CD4-positive, alpha-beta T cell treated with Interleukin-21 for 1 hour (primary cell): ENCODE results near the gene GRIP2.

ENCODE experiments used
- DNase-seq: peaks from one replicate; pipeline ENCODE4 v3.0.0-alpha.2; 2020

GRIP2 gene

DNA sequence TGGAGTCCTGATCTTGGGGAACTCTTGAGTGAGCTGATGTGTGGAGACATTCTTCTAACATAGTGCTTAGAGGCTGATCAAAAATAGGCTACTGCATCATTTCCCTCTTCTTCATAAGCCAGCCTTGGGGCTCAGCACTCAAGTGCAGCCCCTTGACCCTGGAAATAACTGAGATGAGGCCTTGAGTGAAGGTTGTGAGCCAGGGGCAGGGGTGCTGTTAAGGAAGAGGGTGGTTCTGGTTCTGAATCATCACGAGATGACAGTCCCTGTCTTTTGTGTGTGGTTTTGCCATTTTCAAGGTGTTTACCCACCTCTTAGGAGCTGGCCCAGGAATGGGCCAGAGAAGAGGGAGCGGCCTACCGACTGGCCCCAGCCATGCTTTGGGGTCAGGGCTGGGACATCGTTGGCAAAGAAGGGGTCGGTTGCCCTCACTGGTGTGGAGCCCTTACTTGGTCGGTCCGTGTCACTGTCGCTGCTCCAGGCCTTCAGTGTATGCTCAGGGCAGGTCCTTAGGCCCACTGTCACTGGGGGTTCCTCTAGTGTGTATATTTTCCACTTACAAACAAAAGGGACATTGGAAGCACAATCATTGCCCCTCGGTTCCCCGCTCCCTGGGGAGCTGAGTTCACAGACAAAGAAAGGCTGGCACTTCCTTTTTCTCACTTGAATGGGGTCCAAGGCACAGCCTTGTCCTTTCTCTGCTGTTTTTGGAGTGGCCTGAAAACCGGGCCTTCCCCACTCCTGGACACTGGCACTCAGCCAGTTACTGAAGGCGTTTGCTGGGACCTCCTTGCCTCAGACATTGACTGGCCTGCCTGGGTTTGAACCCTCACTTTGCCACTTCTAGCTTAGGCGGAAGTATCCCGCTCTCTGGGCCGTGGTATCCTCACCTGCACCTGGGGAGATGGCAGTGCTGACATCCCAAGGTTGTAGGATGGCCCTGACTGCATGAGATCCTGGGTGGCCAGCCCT, 91.1 kb downstream of the GRIP2 start:
- DNase-seq = no peak

DNA sequence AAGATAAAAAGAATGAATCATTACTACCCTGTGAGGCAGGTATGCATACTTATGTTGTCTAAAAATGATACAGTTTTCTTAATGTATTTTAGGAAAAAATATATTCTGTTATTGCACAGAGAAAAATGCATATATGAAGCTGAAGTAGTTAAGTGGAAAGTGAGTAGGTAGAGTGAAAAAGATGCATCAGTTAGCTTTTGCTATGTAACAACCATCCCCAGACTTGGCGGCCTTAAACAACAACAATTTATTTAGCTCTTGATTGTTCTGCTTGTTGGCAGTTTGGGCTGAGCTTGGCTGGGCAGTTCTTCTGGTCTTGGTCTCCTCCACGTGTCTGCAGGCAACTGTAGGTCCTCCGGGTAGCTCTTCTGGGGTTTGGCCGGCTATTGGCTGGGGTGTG, 92.1 kb downstream of the GRIP2 start:
- no peak for DNase-seq

DNA sequence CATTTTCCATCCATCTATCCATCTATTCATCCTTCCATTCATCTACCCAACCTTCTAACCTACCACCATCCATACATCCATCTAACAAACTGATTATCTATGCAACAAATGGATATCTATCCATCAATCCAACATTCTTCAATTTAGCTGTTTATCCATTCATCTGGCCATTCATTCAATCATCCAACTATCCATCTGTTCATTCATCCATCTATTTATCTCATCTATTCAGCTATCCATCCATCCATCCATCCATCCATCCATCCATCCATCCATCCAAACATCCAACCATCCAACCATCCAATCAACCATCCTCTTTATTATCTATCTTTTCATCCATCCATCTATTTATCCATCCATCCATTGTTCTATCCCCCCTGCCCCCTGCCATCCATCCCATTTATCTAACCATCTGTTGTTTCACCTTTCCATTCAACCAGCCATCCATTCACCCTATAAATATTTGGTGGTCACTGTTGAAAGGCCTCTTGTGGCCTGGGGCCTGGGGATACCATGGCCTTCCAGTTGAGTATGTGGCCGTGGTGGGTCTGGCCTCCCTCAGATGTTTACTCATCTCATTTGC, 93.1 kb downstream of the GRIP2 start:
- DNase-seq = no peak

DNA sequence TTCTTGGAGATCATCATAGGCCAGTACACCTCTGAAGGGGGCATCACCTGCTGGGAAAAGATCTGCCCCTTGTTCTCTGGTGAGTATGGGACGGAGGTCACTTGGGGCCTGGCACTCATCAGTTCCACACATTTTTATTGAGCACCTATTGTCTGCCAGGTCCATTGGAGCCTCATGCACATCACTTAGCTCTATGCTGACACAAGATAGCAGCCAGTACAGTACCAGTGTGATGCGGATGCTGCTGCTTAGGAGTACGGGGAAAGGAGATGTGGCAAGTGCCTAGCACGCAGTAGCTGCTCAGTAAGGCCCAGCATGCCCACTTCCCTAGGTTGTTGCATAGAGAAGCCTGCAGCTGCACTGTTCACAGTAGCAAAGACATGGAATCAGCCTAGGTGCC, 94.4 kb downstream of the GRIP2 start:
- DNase-seq = no peak

DNA sequence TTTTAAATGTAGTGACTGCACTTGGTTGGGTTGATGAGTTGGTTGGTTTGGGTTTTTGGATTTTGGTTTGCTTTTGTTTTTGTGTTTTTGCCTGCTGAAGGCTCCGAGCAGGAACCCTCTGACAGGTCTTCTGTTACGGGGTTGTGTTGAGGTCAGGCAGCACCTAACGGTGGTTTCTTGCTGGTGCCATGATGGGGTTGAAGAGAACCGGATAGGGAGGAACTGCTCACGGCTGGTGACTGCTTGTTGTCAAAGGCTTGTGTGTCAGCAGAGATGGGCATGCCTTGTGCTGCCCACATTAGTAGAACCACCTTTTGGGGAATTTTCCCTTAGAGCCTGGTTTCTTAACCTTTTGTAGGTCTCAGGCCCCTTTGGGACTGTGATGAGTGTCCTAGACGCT, 95.8 kb downstream of the GRIP2 start:
- DNase-seq = no peak

DNA sequence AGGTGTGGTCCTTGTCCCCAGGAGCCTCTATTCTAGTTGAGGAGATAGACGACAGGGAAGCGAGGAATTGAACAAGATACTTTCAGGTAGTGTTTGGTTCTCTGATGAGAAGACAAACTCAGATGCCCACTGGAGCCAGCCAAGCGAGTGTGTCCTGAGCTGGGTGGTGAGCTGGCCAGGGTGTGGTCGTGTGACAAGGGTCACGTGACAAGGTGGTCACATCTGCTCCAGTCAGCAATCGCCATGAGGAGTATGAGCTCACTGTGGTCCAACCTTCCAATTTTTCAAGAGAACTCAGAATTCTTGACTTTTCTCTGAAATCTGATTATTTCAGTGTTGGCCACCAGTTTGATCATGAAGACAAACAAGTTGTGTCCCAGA, 98.2 kb downstream of the GRIP2 start:
- no peak for DNase-seq

DNA sequence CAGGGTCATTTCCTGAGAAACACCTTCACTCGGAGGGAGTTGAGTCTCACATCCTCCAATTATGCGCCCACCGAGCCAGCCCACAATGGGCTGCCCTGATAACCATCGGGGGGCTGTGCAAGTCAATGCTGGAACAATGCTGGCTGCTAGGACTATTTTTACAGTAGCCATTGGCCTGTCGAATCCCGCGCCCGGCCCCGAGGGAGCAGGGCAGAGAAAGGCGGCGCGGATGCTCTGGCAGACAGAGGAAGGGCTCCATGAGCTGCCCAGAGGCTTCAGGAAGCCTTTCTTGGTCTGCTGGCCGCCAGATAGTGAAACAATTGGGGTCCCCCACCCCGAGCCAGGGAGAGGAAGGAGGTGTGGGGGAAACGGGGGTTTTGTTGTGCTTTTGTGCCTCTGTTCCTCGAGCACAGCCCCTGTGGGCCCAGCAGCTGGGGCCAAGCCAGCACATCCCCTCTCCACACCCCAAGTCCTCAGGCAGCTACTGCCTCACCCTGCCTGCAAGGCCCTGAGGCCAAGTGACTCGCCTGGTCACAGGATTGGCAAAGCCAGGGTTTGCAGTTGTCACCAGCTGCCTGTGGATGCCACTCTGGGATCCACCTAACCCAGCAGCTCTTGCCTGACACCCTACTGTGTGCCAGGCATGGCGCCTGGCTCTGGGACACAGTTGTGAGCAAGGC, 98.8 kb downstream of the GRIP2 start:
- DNase-seq = no peak

DNA sequence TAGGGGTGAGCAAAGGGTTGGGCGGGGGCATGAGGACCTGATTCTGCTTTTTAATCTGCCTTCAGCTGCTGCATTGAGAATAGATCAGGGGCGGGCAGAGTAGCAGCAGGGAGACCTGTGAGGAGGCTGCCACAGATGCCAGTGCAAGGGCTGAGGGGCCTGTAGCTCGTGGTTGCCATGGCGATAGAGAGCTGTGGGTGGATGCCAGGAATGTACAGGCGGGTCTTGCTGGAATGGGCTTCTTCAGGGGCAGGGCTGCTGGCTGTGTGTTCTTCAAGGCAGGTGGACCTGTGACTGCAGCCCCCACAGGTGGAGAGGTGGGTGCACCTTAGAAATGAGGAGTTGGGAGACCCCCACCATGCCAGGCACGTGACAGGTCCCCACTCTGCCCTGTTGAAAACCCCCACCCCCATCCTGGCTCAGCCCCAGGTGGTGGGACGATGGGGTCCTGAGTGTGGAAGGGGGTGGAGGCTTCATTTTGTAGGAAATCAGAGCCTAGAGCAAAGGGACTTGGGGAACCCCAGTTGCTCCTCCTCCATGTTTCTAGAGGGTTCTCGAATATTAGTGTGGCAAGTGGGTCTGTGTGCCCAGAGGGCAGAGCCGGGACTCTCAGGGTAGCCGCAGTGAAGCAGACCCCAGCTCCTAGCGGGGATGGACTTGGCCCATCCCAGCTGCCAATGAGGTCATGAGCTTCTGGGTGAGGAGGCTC, 99.5 kb downstream of the GRIP2 start:
- no peak for DNase-seq

DNA sequence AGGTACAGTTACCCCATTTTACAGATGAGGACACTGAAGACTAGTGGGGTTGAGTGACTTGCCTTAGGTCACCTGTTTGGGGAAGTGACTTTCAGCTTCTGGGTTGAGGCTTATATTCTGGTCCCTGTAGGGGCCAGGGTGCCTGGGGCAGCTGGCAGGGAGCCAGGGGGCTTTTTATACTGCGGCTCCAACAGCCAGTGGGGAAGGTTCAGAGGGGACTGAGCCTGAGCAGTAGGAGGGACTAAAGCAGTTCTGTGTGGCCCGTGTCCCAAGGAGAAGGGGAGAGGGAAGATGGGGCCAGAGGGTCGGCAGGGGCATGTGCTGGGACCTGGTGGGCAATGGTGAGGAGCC, 100.0 kb downstream of the GRIP2 start:
- no peak for DNase-seq

DNA sequence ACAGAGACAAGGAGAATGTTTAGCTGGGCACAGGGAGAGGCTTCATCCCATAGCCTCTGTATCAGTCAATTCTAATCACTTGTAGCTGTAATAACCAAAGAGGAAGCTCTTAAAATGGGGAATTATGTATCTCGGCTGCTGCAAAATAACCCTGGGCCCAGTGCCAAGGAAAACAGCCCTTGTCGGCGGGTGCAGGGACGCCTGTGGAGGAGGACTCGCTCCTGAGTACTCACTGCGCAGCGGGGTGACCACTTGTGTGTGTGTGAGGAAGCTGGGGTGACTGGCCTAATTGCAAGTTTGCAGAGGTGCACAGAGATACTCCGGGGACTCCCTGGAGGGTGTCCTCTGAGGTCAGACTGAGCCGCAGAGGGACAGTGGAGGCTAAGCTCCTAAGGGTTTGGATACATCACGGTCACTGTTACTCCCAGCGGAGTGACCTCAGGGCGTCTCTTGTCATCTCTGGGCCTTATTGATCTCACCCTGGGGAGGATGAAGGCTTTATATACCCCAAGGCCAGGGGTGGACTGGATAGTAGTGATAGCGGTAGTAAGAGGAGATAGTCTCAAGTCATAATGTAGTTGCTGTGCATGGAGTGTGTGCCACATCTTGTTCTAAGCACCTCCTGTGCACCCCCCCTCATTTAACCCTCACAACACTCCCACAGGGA, 100.5 kb downstream of the GRIP2 start:
- no peak for DNase-seq
